ENCODE data around the gene CENPP.
A peak's percentile ranks its signal among the peaks of the same experiment; 100 is the strongest.

CENPP gene

GRCh38 chr9:92484563-92484962 lies 158.8 kb downstream of the CENPP start:
- Histone ChIP-seq H3K4me3 (ENCODE audit: low read length) (no peak overlapping the region), H3K4me1 (ENCODE audit: low read length) (peaks cover 12% of the 10 kb centered on the region), H3K27ac (ENCODE audit: low read length) (no peak overlapping the region), H4K20me1 (ENCODE audit: insufficient read depth, low read length) (no peaks in the 10 kb centered on the region), H3K36me3 (replicated peaks; ENCODE audit: low read depth, low read length) (no peaks in the 10 kb centered on the region), H3K9ac (ENCODE audit: low read length) (no peak overlapping the region), H3K27me3 (ENCODE audit: low read depth, low read length) (no peaks in the 10 kb centered on the region), H3K79me2 (ENCODE audit: low read length) (no peaks in the 10 kb centered on the region), H3K9me3 (ENCODE audit: insufficient read depth, low read length) (no peaks in the 10 kb centered on the region), H2AFZ (ENCODE audit: low read depth, low read length) (no peak overlapping the region), H3K4me2 (ENCODE audit: low read length) (no peak overlapping the region)
- TF ChIP-seq, protein P1, sequence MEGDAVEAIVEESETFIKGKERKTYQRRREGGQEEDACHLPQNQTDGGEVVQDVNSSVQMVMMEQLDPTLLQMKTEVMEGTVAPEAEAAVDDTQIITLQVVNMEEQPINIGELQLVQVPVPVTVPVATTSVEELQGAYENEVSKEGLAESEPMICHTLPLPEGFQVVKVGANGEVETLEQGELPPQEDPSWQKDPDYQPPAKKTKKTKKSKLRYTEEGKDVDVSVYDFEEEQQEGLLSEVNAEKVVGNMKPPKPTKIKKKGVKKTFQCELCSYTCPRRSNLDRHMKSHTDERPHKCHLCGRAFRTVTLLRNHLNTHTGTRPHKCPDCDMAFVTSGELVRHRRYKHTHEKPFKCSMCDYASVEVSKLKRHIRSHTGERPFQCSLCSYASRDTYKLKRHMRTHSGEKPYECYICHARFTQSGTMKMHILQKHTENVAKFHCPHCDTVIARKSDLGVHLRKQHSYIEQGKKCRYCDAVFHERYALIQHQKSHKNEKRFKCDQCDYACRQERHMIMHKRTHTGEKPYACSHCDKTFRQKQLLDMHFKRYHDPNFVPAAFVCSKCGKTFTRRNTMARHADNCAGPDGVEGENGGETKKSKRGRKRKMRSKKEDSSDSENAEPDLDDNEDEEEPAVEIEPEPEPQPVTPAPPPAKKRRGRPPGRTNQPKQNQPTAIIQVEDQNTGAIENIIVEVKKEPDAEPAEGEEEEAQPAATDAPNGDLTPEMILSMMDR (IDR thresholded peaks at IDR 0.05; ENCODE audit: low read depth, low read length), result no peak
- no peak for TF ChIP-seq EZH2phosphoT487 (IDR thresholded peaks at IDR 0.05; ENCODE audit: low read depth)

DNA sequence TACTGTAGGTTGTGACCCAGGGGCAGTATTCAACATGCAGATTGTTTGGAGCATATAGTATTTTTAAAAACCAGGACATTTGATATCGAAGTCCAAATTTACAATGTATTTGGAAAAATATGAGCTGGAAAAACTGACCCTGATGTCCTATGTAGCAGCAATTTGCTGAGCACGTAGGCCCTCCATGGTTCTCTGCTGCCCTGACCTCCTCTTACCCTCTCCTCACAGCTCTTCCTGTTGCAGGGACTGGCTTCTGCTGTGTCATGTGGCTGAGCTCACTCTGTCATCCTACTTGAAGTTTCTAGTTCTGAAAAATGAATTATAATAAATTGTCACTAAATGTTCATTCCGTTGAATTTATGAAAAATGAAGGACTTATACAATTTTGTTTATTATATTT lies 160.6 kb downstream of the CENPP start:
- TF ChIP-seq, protein P1 (IDR thresholded peaks at IDR 0.05; ENCODE audit: low read depth, low read length), result no peak
- no peak for TF ChIP-seq EZH2phosphoT487 (IDR thresholded peaks at IDR 0.05; ENCODE audit: low read depth)
- no peaks in the 10 kb centered on the region for H3K79me2 ChIP-seq (ENCODE audit: low read length)
- no peak overlapping the region for H3K4me3 ChIP-seq (ENCODE audit: low read length)
- H3K9me3 ChIP-seq (ENCODE audit: insufficient read depth, low read length), result no peaks in the 10 kb centered on the region
- H3K9ac ChIP-seq (ENCODE audit: low read length), result no peak overlapping the region
- H3K36me3 ChIP-seq (replicated peaks; ENCODE audit: low read depth, low read length), result no peaks in the 10 kb centered on the region
- H3K27me3 ChIP-seq (ENCODE audit: low read depth, low read length), result no peaks in the 10 kb centered on the region
- no peak overlapping the region for H3K4me2 ChIP-seq (ENCODE audit: low read length)
- no peaks in the 10 kb centered on the region for H4K20me1 ChIP-seq (ENCODE audit: insufficient read depth, low read length)
- H3K27ac ChIP-seq (ENCODE audit: low read length), result no peak overlapping the region
- peaks cover 3% of the 10 kb centered on the region for H3K4me1 ChIP-seq (ENCODE audit: low read length)
- H2AFZ ChIP-seq (ENCODE audit: low read depth, low read length), result no peak overlapping the region

- no peaks in the 10 kb centered on the region for H3K79me2 ChIP-seq (ENCODE audit: low read length)
- no peak overlapping the region for H3K4me2 ChIP-seq (ENCODE audit: low read length)
- no peak overlapping the region for H3K9ac ChIP-seq (ENCODE audit: low read length)
- no peaks in the 10 kb centered on the region for H3K9me3 ChIP-seq (ENCODE audit: insufficient read depth, low read length)
- no peaks in the 10 kb centered on the region for H3K36me3 ChIP-seq (replicated peaks; ENCODE audit: low read depth, low read length)
- H3K4me3 ChIP-seq (ENCODE audit: low read length), result no peak overlapping the region
- TF ChIP-seq, protein P1 (IDR thresholded peaks at IDR 0.05; ENCODE audit: low read depth, low read length), result no peak
- TF ChIP-seq EZH2phosphoT487 (IDR thresholded peaks at IDR 0.05; ENCODE audit: low read depth), result no peak
- peaks cover 11% of the 10 kb centered on the region for H3K4me1 ChIP-seq (ENCODE audit: low read length)
- H3K27me3 ChIP-seq (ENCODE audit: low read depth, low read length), result no peaks in the 10 kb centered on the region
- no peak overlapping the region for H3K27ac ChIP-seq (ENCODE audit: low read length)
- no peak overlapping the region for H2AFZ ChIP-seq (ENCODE audit: low read depth, low read length)
- no peaks in the 10 kb centered on the region for H4K20me1 ChIP-seq (ENCODE audit: insufficient read depth, low read length)
Observed at GRCh38 chr9:92488681-92489550, 163.2 kb downstream of the CENPP start.

DNA sequence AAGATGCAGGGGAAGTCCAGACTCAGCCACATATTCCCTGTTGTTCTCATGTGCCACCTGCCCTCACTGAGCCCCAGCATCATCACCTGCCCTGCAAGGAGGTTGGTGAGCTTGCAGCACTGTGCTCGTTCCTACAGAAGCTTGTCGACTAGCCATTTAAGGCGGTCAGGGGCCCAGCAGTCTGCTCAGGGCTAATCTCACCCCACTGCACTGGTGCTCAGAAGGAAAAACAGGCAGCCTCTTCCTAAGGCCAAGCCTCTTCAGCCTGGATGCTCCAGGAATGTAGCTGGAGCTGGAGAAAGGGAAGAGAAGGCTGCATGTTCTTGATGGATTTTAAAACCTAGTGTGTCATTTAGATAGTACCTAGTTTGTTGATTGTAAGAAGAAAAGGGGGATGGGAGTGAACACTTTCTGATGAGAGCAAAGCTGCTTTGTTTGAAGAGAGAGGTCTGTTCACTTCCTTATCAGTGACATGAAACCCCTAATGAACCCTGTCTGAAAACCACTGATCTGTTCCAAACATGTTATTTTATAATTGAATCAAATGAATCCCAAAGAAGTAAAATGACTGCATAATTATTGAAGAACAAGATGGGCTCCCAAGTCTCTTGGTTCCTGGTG lies 167.1 kb downstream of the CENPP start:
- H3K4me3 ChIP-seq (ENCODE audit: low read length), result no peak overlapping the region
- no peak overlapping the region for H3K9ac ChIP-seq (ENCODE audit: low read length)
- no peak overlapping the region for H2AFZ ChIP-seq (ENCODE audit: low read depth, low read length)
- H3K36me3 ChIP-seq (replicated peaks; ENCODE audit: low read depth, low read length), result no peaks in the 10 kb centered on the region
- H3K27me3 ChIP-seq (ENCODE audit: low read depth, low read length), result no peaks in the 10 kb centered on the region
- H4K20me1 ChIP-seq (ENCODE audit: insufficient read depth, low read length), result no peaks in the 10 kb centered on the region
- no peak overlapping the region for H3K27ac ChIP-seq (ENCODE audit: low read length)
- peak overlapping the region; percentile 9; the same call in 1 of the 2 replicates for H3K4me2 ChIP-seq (ENCODE audit: low read length)
- H3K4me1 ChIP-seq (ENCODE audit: low read length), result peaks cover 11% of the 10 kb centered on the region
- H3K9me3 ChIP-seq (ENCODE audit: insufficient read depth, low read length), result no peaks in the 10 kb centered on the region
- no peak for TF ChIP-seq EZH2phosphoT487 (IDR thresholded peaks at IDR 0.05; ENCODE audit: low read depth)
- TF ChIP-seq, protein P1 (IDR thresholded peaks at IDR 0.05; ENCODE audit: low read depth, low read length), result no peak
- H3K79me2 ChIP-seq (ENCODE audit: low read length), result no peaks in the 10 kb centered on the region
